Nephron (organoid): ENCODE measurements around the gene CSNK2A2.

Experiments used
- H3K27ac Mint-ChIP-seq, 3 experiments: 2 replicates each; pipeline ENCODE4 v1.8.0; 2020; ENCODE audit warnings: mixed read lengths in 3 of 3, mild to moderate bottlenecking in 2 of 3, moderate library complexity in 1 of 3
- H3K27me3 Mint-ChIP-seq: 2 replicates; pipeline ENCODE4 v1.8.0; 2021; ENCODE audit warnings: low read depth, mild to moderate bottlenecking, moderate library complexity, mixed read lengths
- H3K36me3 Mint-ChIP-seq: 2 replicates; pipeline ENCODE4 v1.8.0; 2020; ENCODE audit warnings: low read depth, mixed read lengths
- H3K4me1 Mint-ChIP-seq: 2 replicates; pipeline ENCODE4 v1.8.0; 2020; ENCODE audit warnings: mixed read lengths
- H3K4me3 Mint-ChIP-seq, 3 experiments: 2 replicates each; pipeline ENCODE4 v1.8.0; 2020; ENCODE audit warnings: mild to moderate bottlenecking in 3 of 3, mixed read lengths in 3 of 3, moderate library complexity in 2 of 3
- H3K9me3 Mint-ChIP-seq: 2 replicates; pipeline ENCODE4 v1.8.0; 2020; ENCODE audit warnings: mixed read lengths
- TF ChIP-seq, protein P1 (sequence below), 3 experiments: fragments of 200-600 bp; sonication (generic); IDR thresholded peaks; one replicate each; pipeline ENCODE4 v1.5.0; 2021; ENCODE audit warnings: antibody characterized with exemption in 3 of 3; ENCODE audit not compliant: unreplicated experiment in 3 of 3

Gene CSNK2A2

DNA sequence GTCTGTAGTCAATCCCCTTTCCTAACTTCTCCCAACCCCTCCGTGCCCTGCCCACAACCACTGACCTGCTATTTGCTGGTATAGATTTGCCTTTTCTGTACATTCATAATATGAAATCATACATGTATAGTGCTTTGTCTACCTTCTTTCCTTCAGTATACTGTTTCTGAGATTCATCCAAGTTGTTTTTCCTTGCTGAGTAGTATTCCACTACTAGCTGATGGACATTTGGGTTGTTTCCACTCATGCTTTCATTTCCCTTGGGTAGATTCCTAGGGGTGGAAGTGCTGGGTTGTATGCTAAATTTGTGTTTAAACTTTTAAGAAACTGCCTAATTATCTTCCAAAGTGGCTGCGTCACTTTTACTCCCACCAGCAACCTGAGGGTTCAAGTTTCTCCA lies 27.7 kb downstream of the CSNK2A2 start:
- peaks cover 69% of the 10 kb centered on the region for H3K36me3 Mint-ChIP-seq
- H3K9me3 Mint-ChIP-seq: no peaks in the 10 kb centered on the region
- no peak overlapping the region for H3K27ac Mint-ChIP-seq
- no peaks in the 10 kb centered on the region for H3K27me3 Mint-ChIP-seq
- no peaks in the 10 kb centered on the region for H3K4me1 Mint-ChIP-seq
- TF ChIP-seq, protein P1, sequence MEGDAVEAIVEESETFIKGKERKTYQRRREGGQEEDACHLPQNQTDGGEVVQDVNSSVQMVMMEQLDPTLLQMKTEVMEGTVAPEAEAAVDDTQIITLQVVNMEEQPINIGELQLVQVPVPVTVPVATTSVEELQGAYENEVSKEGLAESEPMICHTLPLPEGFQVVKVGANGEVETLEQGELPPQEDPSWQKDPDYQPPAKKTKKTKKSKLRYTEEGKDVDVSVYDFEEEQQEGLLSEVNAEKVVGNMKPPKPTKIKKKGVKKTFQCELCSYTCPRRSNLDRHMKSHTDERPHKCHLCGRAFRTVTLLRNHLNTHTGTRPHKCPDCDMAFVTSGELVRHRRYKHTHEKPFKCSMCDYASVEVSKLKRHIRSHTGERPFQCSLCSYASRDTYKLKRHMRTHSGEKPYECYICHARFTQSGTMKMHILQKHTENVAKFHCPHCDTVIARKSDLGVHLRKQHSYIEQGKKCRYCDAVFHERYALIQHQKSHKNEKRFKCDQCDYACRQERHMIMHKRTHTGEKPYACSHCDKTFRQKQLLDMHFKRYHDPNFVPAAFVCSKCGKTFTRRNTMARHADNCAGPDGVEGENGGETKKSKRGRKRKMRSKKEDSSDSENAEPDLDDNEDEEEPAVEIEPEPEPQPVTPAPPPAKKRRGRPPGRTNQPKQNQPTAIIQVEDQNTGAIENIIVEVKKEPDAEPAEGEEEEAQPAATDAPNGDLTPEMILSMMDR (IDR thresholded peaks at IDR 0.05; ENCODE audit: unreplicated experiment in 3 of 3): no peak
- H3K4me3 Mint-ChIP-seq: no peak overlapping the region

GRCh38 chr16:58160855-58161254 lies 37.1 kb downstream of the CSNK2A2 start:
- H3K27me3 Mint-ChIP-seq: no peaks in the 10 kb centered on the region
- peak overlapping the region in 1 of 3 experiments; percentile 54 for H3K27ac Mint-ChIP-seq
- no peaks in the 10 kb centered on the region for H3K9me3 Mint-ChIP-seq
- TF ChIP-seq, protein P1 (IDR thresholded peaks at IDR 0.05; ENCODE audit: unreplicated experiment in 3 of 3): no peak
- no peaks in the 10 kb centered on the region for H3K4me1 Mint-ChIP-seq
- peaks cover 74% of the 10 kb centered on the region for H3K36me3 Mint-ChIP-seq
- no peak overlapping the region for H3K4me3 Mint-ChIP-seq

DNA sequence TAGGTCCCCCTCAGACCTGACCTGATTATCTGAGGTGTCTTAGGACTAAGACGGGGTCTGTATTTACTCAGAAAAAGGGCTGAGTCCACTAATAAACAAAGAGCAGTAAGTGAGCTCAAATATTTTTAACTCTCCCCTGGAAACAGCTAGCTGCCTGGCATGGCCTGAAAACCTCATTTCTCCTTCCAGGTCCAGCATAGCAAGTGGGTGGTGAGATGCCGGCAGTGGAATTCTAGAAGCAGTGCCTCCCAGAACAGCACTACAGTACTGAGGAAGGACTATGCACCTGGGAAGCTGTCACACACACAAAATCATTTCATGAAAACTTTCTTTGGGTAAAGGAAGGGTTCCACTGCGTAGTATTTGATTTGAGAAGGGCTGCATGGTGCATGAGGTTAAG lies 39.2 kb downstream of the CSNK2A2 start:
- no peaks in the 10 kb centered on the region for H3K4me1 Mint-ChIP-seq
- H3K9me3 Mint-ChIP-seq: no peaks in the 10 kb centered on the region
- H3K27ac Mint-ChIP-seq: no peak overlapping the region
- H3K4me3 Mint-ChIP-seq: no peak overlapping the region
- TF ChIP-seq, protein P1 (IDR thresholded peaks at IDR 0.05; ENCODE audit: unreplicated experiment in 3 of 3): no peak
- H3K27me3 Mint-ChIP-seq: no peaks in the 10 kb centered on the region
- H3K36me3 Mint-ChIP-seq: peaks cover 56% of the 10 kb centered on the region

GRCh38 chr16:58157951-58158540 lies 39.9 kb downstream of the CSNK2A2 start:
- no peaks in the 10 kb centered on the region for H3K9me3 Mint-ChIP-seq
- peaks cover 50% of the 10 kb centered on the region for H3K36me3 Mint-ChIP-seq
- TF ChIP-seq, protein P1 (IDR thresholded peaks at IDR 0.05; ENCODE audit: unreplicated experiment in 3 of 3): no peak
- H3K27ac Mint-ChIP-seq: peak overlapping the region in 1 of 3 experiments; percentile 46
- no peak overlapping the region for H3K4me3 Mint-ChIP-seq
- H3K4me1 Mint-ChIP-seq: no peaks in the 10 kb centered on the region
- H3K27me3 Mint-ChIP-seq: no peaks in the 10 kb centered on the region

DNA sequence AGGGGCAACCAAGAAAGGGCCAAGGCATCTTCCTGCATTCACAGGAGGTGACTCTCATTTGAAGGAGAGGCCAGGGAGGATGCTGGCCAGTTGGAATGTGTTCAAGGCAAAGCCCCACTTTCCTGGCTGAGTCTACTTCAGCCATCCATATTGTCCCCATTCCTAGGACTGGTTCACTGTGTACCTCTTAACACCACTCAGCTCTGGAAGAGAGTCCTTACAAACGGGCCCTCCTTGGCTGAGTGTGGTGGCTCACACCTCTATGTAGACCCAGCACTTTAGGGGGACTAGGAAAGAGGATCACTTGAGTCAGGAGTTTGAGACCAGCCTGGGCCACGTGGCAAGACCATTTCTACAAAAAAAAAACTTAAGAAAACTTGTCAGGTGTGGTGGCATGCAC lies 40.7 kb downstream of the CSNK2A2 start:
- Mint-ChIP-seq H3K27me3 (no peaks in the 10 kb centered on the region), H3K4me3 (no peak overlapping the region), H3K4me1 (no peaks in the 10 kb centered on the region), H3K27ac (no peak overlapping the region), H3K9me3 (no peaks in the 10 kb centered on the region), H3K36me3 (peaks cover 45% of the 10 kb centered on the region)
- TF ChIP-seq, protein P1 (IDR thresholded peaks at IDR 0.05; ENCODE audit: unreplicated experiment in 3 of 3): no peak

- Mint-ChIP-seq H3K27me3 (no peaks in the 10 kb centered on the region), H3K9me3 (no peaks in the 10 kb centered on the region), H3K4me1 (no peaks in the 10 kb centered on the region), H3K36me3 (peaks cover 35% of the 10 kb centered on the region), H3K4me3 (no peak overlapping the region), H3K27ac (no peak overlapping the region)
- TF ChIP-seq, protein P1 (IDR thresholded peaks at IDR 0.05; ENCODE audit: unreplicated experiment in 3 of 3): no peak
Observed at GRCh38 chr16:58155839-58156238, 42.1 kb downstream of the CSNK2A2 start.
